Stimulated activated CD4-positive, alpha-beta T cell treated with anti-CD3 and anti-CD28 coated beads, Interleukin-1b, Interleukin-23, amount 100 ng/mL, for 1 hour (primary cell): Measurements from ENCODE around the gene ANO8.
"Not testable (repeated sequence)": the region's sequence is repeated elsewhere in the genome, so short reads cannot be mapped to it uniquely, and the experiment has no call there.

Experiments
- DNase-seq, 2 donors: peaks; one replicate each; pipeline ENCODE4 v3.0.0-alpha.2; 2020; ENCODE audit warnings: low read depth in 2 of 2

Gene ANO8

GRCh38 chr19:17286752-17287151 is 47.9 kb downstream of the ANO8 start:
- no peak for DNase-seq

GRCh38 chr19:17286263-17286662 is 48.4 kb downstream of the ANO8 start:
- no peak for DNase-seq

GRCh38 chr19:17285415-17286135 is 49.1 kb downstream of the ANO8 start:
- no peak for DNase-seq

- DNase-seq = no peak
Observed at GRCh38 chr19:17283504-17283996, 51.1 kb downstream of the ANO8 start.

GRCh38 chr19:17282488-17283125 is 52.0 kb downstream of the ANO8 start:
- DNase-seq = peak; percentile 65 to 68

GRCh38 chr19:17281391-17282304 is 53.0 kb downstream of the ANO8 start, which contains the start of gene ANKLE1:
TSS of gene ANKLE1 (plus strand) at chr19:17281901. CDS start at chr19:17281921, 20 bp downstream.
- DNase-seq = peak in 1 of 2 donors; percentile 10

- DNase-seq = no peak
Observed at GRCh38 chr19:17279436-17279835, 55.2 kb downstream of the ANO8 start.

GRCh38 chr19:17275441-17276175 is 59.0 kb downstream of the ANO8 start:
- DNase-seq = no peak

- not testable (repeated sequence) for DNase-seq
Observed at GRCh38 chr19:17274892-17275291, 59.8 kb downstream of the ANO8 start.
